CD8-positive, alpha-beta memory T cell (primary cell): ENCODE measurements around the gene TUFT1. TPM values are rescaled to one million over a fixed set of nuclear protein-coding genes. Genes with fewer than 3 reads are reported as not detected.

Experiments
- CTCF ChIA-PET: fragments of 350-600 bp; sonication (Branson Sonifier 250); formaldehyde crosslinking; loops from one replicate; lab custom pipeline; 2021; ENCODE audit warnings: antibody characterized with exemption; lab: Charles Lee
- POLR2A ChIA-PET: fragments of 350-600 bp; sonication (Branson Sonifier 250); formaldehyde crosslinking; loops from one replicate; lab custom pipeline; 2021; ENCODE audit warnings: antibody characterized with exemption; lab: Charles Lee
- DNase-seq, 5 donors: peaks; one replicate each; pipeline versions ENCODE4 v3.0.0 to v3.0.0-alpha.2; 2020 to 2022; ENCODE audit warnings: mixed read lengths in 1 of 5
- H3K27ac ChIP-seq: one replicate; pipeline ENCODE4 v1.7.0; 2013; ENCODE audit warnings: low read depth, mild to moderate bottlenecking, low read length, moderate library complexity
- H3K27me3 ChIP-seq: 2 replicates; pipeline ENCODE4 v1.7.0; 2013; ENCODE audit warnings: low read length, mild to moderate bottlenecking; ENCODE audit not compliant: insufficient read depth, poor library complexity, severe bottlenecking
- H3K36me3 ChIP-seq: 2 replicates; pipeline ENCODE4 v1.7.0; 2013; ENCODE audit warnings: mild to moderate bottlenecking, low read length, moderate library complexity; ENCODE audit not compliant: insufficient read depth
- H3K4me1 ChIP-seq: 2 replicates; pipeline ENCODE4 v1.7.0; 2013; ENCODE audit warnings: mild to moderate bottlenecking, low read length, moderate library complexity; ENCODE audit not compliant: insufficient read depth
- H3K4me3 ChIP-seq: 2 replicates; pipeline ENCODE4 v1.7.0; 2013; ENCODE audit warnings: mild to moderate bottlenecking, low read length
- H3K9me3 ChIP-seq: 2 replicates; pipeline ENCODE4 v1.7.0; 2013; ENCODE audit warnings: mild to moderate bottlenecking, low read length
- H3K27ac Mint-ChIP-seq, 8 donors: one replicate each; pipeline ENCODE4 v1.8.0; 2020 to 2021; ENCODE audit warnings: mixed read lengths in 8 of 8, mild to moderate bottlenecking in 6 of 8, inconsistent platforms in 3 of 8, moderate library complexity in 3 of 8
- H3K27me3 Mint-ChIP-seq, 2 donors: one replicate each; pipeline ENCODE4 v1.8.0; 2020 to 2021; ENCODE audit warnings: mixed read lengths in 2 of 2, mild to moderate bottlenecking in 1 of 2, moderate library complexity in 1 of 2
- H3K36me3 Mint-ChIP-seq, 3 donors: one replicate each; pipeline ENCODE4 v1.8.0; 2020 to 2021; ENCODE audit warnings: mixed read lengths in 3 of 3, inconsistent platforms in 1 of 3, mild to moderate bottlenecking in 1 of 3
- H3K4me1 Mint-ChIP-seq, 3 donors: one replicate each; pipeline ENCODE4 v1.8.0; 2020 to 2021; ENCODE audit warnings: mixed read lengths in 3 of 3, inconsistent platforms in 1 of 3, mild to moderate bottlenecking in 1 of 3
- H3K4me3 Mint-ChIP-seq, 7 donors: one replicate each; pipeline ENCODE4 v1.8.0; 2020 to 2021; ENCODE audit warnings: mixed read lengths in 7 of 7, mild to moderate bottlenecking in 6 of 7, moderate library complexity in 4 of 7, inconsistent platforms in 2 of 7
- H3K9me3 Mint-ChIP-seq, 5 donors: one replicate each; pipeline ENCODE4 v1.8.0; 2020 to 2022; ENCODE audit warnings: mixed read lengths in 5 of 5, mild to moderate bottlenecking in 3 of 5, moderate library complexity in 2 of 5, inconsistent platforms in 1 of 5
- polyA plus RNA-seq: library from polyadenylated mRNA; unstranded; fragments of 300-500 nt; fragmentation: Illumina TruSeq; gene quantifications from one replicate; pipeline ENCODE4 v1.2.3, GENCODE V29; 2021
- total RNA-seq, 2 experiments: library from RNA; stranded (reverse); gene quantifications; one replicate each; pipeline ENCODE4 v1.2.3, GENCODE V29; 2021

The TUFT1 gene
- total and polyA plus RNA-seq, 3 experiments from 2014 or later: 1.8 to 2.3 (median 2.0) TPM

- no peaks in the 10 kb centered on the region for H3K4me1 Mint-ChIP-seq
- ChIA-PET CTCF (no interaction called here), POLR2A (no interaction called here)
- Histone ChIP-seq H3K4me1 (no peaks in the 10 kb centered on the region), H3K9me3 (no peaks in the 10 kb centered on the region), H3K4me3 (no peak overlapping the region), H3K27me3 (no peaks in the 10 kb centered on the region), H3K27ac (no peak overlapping the region), H3K36me3 (no peaks in the 10 kb centered on the region)
- H3K36me3 Mint-ChIP-seq: peaks cover 0 to 2% (median 0%) of the 10 kb centered on the region in 3 donors
- no peak overlapping the region for H3K27ac Mint-ChIP-seq
- DNase-seq: no peak
- no peaks in the 10 kb centered on the region for H3K9me3 Mint-ChIP-seq
- H3K4me3 Mint-ChIP-seq: no peak overlapping the region
- H3K27me3 Mint-ChIP-seq: no peaks in the 10 kb centered on the region
Observed at GRCh38 chr1:151533870-151534269, 6.2 kb upstream of the TUFT1 start.

GRCh38 chr1:151534662-151535278 is 5.3 kb upstream of the TUFT1 start:
- Mint-ChIP-seq H3K27ac (no peak overlapping the region), H3K4me3 (peak overlapping the region in 1 of 7 donors; percentile 56), H3K9me3 (no peaks in the 10 kb centered on the region), H3K36me3 (peaks cover 0 to 2% (median 0%) of the 10 kb centered on the region in 3 donors), H3K27me3 (no peaks in the 10 kb centered on the region), H3K4me1 (peaks cover 4 to 5% (median 5%) of the 10 kb centered on the region in 3 donors)
- H3K4me3 ChIP-seq: no peak overlapping the region
- no peaks in the 10 kb centered on the region for H3K27me3 ChIP-seq
- peak; percentile 38 to 79 (median 59) for DNase-seq
- H3K4me1 ChIP-seq: peaks cover 7% of the 10 kb centered on the region
- ChIA-PET POLR2A (no interaction called here), CTCF (interaction anchor here (1.0 kb wide), 2 partner anchors 9 to 59 kb away, joined by 3 read pairs; no protein-coding TSS in a partner anchor)
- no peak overlapping the region for H3K27ac ChIP-seq
- no peaks in the 10 kb centered on the region for H3K9me3 ChIP-seq
- H3K36me3 ChIP-seq: no peaks in the 10 kb centered on the region

- Histone ChIP-seq H3K36me3 (no peaks in the 10 kb centered on the region), H3K4me1 (peaks cover 9% of the 10 kb centered on the region), H3K27me3 (no peaks in the 10 kb centered on the region), H3K27ac (no peak overlapping the region), H3K4me3 (no peak overlapping the region), H3K9me3 (no peaks in the 10 kb centered on the region)
- peaks cover 9 to 13% (median 10%) of the 10 kb centered on the region in 3 donors for H3K4me1 Mint-ChIP-seq
- no peak overlapping the region for H3K4me3 Mint-ChIP-seq
- H3K27me3 Mint-ChIP-seq: no peaks in the 10 kb centered on the region
- DNase-seq: no peak
- peaks cover 0 to 5% (median 2%) of the 10 kb centered on the region in 3 donors for H3K36me3 Mint-ChIP-seq
- CTCF ChIA-PET: interaction anchor here (0.6 to 1.0 kb wide), 3 partner anchors 8 to 58 kb away, joined by 3 read pairs; no protein-coding TSS in a partner anchor
- POLR2A ChIA-PET: no interaction called here
- peak overlapping the region in 1 of 8 donors; percentile 60 for H3K27ac Mint-ChIP-seq
- H3K9me3 Mint-ChIP-seq: no peaks in the 10 kb centered on the region
Observed at GRCh38 chr1:151535326-151536271, 4.5 kb upstream of the TUFT1 start.

- ChIA-PET CTCF (interaction anchor here (0.6 kb wide), 1 partner anchor 8 kb away, joined by 3 read pairs; no protein-coding TSS in a partner anchor), POLR2A (no interaction called here)
- Histone ChIP-seq H3K27me3 (no peaks in the 10 kb centered on the region), H3K36me3 (no peaks in the 10 kb centered on the region), H3K4me3 (no peak overlapping the region), H3K4me1 (peaks cover 17% of the 10 kb centered on the region), H3K27ac (no peak overlapping the region), H3K9me3 (no peaks in the 10 kb centered on the region)
- Mint-ChIP-seq H3K36me3 (peaks cover 0 to 5% (median 0%) of the 10 kb centered on the region in 3 donors), H3K4me3 (peak overlapping the region in 1 of 7 donors; percentile 24), H3K27ac (no peak overlapping the region), H3K9me3 (no peaks in the 10 kb centered on the region), H3K4me1 (peaks cover 18 to 22% (median 18%) of the 10 kb centered on the region in 3 donors), H3K27me3 (peaks cover 0 to 3% of the 10 kb centered on the region in 2 donors)
- no peak for DNase-seq
Observed at GRCh38 chr1:151536499-151536898, 3.6 kb upstream of the TUFT1 start.

GRCh38 chr1:151537112-151537511 is 3.0 kb upstream of the TUFT1 start:
- H3K4me3 Mint-ChIP-seq: no peak overlapping the region
- no peak overlapping the region for H3K4me3 ChIP-seq
- DNase-seq: no peak
- H3K9me3 ChIP-seq: no peaks in the 10 kb centered on the region
- H3K27me3 ChIP-seq: no peaks in the 10 kb centered on the region
- peaks cover 23 to 26% (median 23%) of the 10 kb centered on the region in 3 donors for H3K4me1 Mint-ChIP-seq
- peaks cover 0 to 5% (median 0%) of the 10 kb centered on the region in 3 donors for H3K36me3 Mint-ChIP-seq
- H3K4me1 ChIP-seq: peaks cover 17% of the 10 kb centered on the region
- H3K27ac Mint-ChIP-seq: peak overlapping the region in 1 of 8 donors; percentile 21
- H3K36me3 ChIP-seq: no peaks in the 10 kb centered on the region
- ChIA-PET POLR2A (no interaction called here), CTCF (interaction anchor here (0.9 kb wide), 1 partner anchor 12 kb away, joined by 3 read pairs; no protein-coding TSS in a partner anchor)
- no peak overlapping the region for H3K27ac ChIP-seq
- no peaks in the 10 kb centered on the region for H3K9me3 Mint-ChIP-seq
- peaks cover 2 to 9% of the 10 kb centered on the region in 2 donors for H3K27me3 Mint-ChIP-seq

GRCh38 chr1:151539321-151540020 is 638 bp upstream of the TUFT1 start:
- peak overlapping the region; percentile 62 for H3K27ac ChIP-seq
- CTCF ChIA-PET: no interaction called here
- H3K4me1 Mint-ChIP-seq: peaks cover 23 to 26% (median 23%) of the 10 kb centered on the region in 3 donors
- H3K36me3 Mint-ChIP-seq: peaks cover 0 to 5% (median 0%) of the 10 kb centered on the region in 3 donors
- H3K9me3 Mint-ChIP-seq: no peaks in the 10 kb centered on the region
- H3K4me3 ChIP-seq: peak overlapping the region; percentile 82
- DNase-seq: peak in 2 of 5 donors; percentile 3 to 4
- H3K4me3 Mint-ChIP-seq: peak overlapping the region; percentile 90 to 98 (median 94)
- H3K27me3 Mint-ChIP-seq: peaks cover 3 to 9% of the 10 kb centered on the region in 2 donors
- POLR2A ChIA-PET: no interaction called here
- no peaks in the 10 kb centered on the region for H3K9me3 ChIP-seq
- peaks cover 17% of the 10 kb centered on the region for H3K4me1 ChIP-seq
- no peaks in the 10 kb centered on the region for H3K27me3 ChIP-seq
- H3K27ac Mint-ChIP-seq: peak overlapping the region in 2 of 8 donors; percentile 31 to 94
- no peaks in the 10 kb centered on the region for H3K36me3 ChIP-seq

- H3K4me3 Mint-ChIP-seq: peak overlapping the region; percentile 90 to 98 (median 94)
- H3K36me3 Mint-ChIP-seq: peaks cover 0 to 5% (median 0%) of the 10 kb centered on the region in 3 donors
- peaks cover 3 to 9% of the 10 kb centered on the region in 2 donors for H3K27me3 Mint-ChIP-seq
- Histone ChIP-seq H3K27me3 (no peaks in the 10 kb centered on the region), H3K4me1 (peaks cover 17% of the 10 kb centered on the region), H3K9me3 (no peaks in the 10 kb centered on the region), H3K27ac (no peak overlapping the region), H3K36me3 (no peaks in the 10 kb centered on the region), H3K4me3 (peak overlapping the region; percentile 82)
- no peak for DNase-seq
- ChIA-PET CTCF (interaction anchor here (1.0 to 1.2 kb wide), 2 partner anchors 30 to 53 kb away, joined by 3 read pairs; partner anchors contain the start of gene CGN), POLR2A (no interaction called here)
- H3K9me3 Mint-ChIP-seq: no peaks in the 10 kb centered on the region
- peak overlapping the region in 6 of 8 donors; percentile 53 to 96 (median 90) for H3K27ac Mint-ChIP-seq
- H3K4me1 Mint-ChIP-seq: peaks cover 23 to 26% (median 23%) of the 10 kb centered on the region in 3 donors
Observed at GRCh38 chr1:151540982-151541377, 871 bp downstream of the TUFT1 start.
